Endothelial cell of umbilical vein (primary cell): Measurements from ENCODE around the gene MEOX2. TPM values are rescaled to one million over a fixed set of nuclear protein-coding genes. Genes with fewer than 3 reads are reported as not detected.

Source experiments
- BruUV-seq: library from RNA; stranded (reverse); fragments of 400-500 nt; replicated peaks from 2 replicates; lab custom pipeline; 2021; lab: Mats Ljungman, UMichigan
- CTCF ChIA-PET: fragments of 300-600, 350-600 bp; sonication (Branson Sonifier 250); formaldehyde crosslinking; loops from one replicate; lab custom pipeline; 2021; ENCODE audit warnings: antibody characterized with exemption, inconsistent platforms; lab: Charles Lee
- POLR2A ChIA-PET: fragments of 300-600, 350-600 bp; sonication (Branson Sonifier 250); formaldehyde crosslinking; loops from one replicate; lab custom pipeline; 2021; ENCODE audit warnings: antibody characterized with exemption, inconsistent platforms; lab: Charles Lee
- DNase-seq: peaks from one replicate; pipeline ENCODE4 v3.0.0-alpha.2; 2011; ENCODE audit warnings: low read depth, low spot score
- FAIRE-seq: peaks from 2 replicates; lab custom pipeline; 2011; peaks lifted over from hg19 to GRCh38; lab: Jason Lieb, UNC
- H2AFZ ChIP-seq: 2 replicates; pipeline ENCODE4 v1.6.0; 2012; ENCODE audit warnings: low read depth, low read length, control low read depth, inconsistent platforms
- H3K27ac ChIP-seq: 2 replicates; pipeline ENCODE4 v1.5.1; 2011; ENCODE audit warnings: low read depth, mild to moderate bottlenecking, control low read depth, low read length, moderate library complexity; ENCODE audit not compliant: insufficient read depth
- H3K27me3 ChIP-seq, 2 experiments: 2 replicates each; pipeline versions ENCODE4 v1.6.0 to v1.6.1; 2011; ENCODE audit warnings: low read length in 2 of 2, mixed read lengths in 1 of 2; ENCODE audit not compliant: control insufficient read depth in 2 of 2, insufficient read depth in 2 of 2
- H3K36me3 ChIP-seq, 2 experiments: 2 replicates in 1 of 2; 3 replicates in 1 of 2; pipeline ENCODE4 v1.5.1; 2011; ENCODE audit warnings: low read length in 2 of 2, mild to moderate bottlenecking in 1 of 2, moderate library complexity in 1 of 2; ENCODE audit not compliant: control insufficient read depth in 2 of 2, insufficient read depth in 2 of 2; ENCODE audit errors: extremely low read depth in 1 of 2
- H3K4me1 ChIP-seq: 3 replicates; pipeline ENCODE4 v1.5.1; 2011; ENCODE audit warnings: mild to moderate bottlenecking, low read length; ENCODE audit not compliant: control insufficient read depth, insufficient read depth; ENCODE audit errors: extremely low read depth
- H3K4me2 ChIP-seq: 2 replicates; pipeline ENCODE4 v1.6.1; 2011; ENCODE audit warnings: low read length, control low read depth, mixed read lengths; ENCODE audit not compliant: insufficient read depth
- H3K4me3 ChIP-seq, 3 experiments: fragments of 200-600 bp in 1 of 3; sonication (generic), shearing (Covaris generic) in 1 of 3; replicated peaks in 1 of 3; 2 replicates each; pipeline ENCODE4 v1.5.1; 2011 to 2016; ENCODE audit warnings: control low read depth in 3 of 3, low read length in 3 of 3, mild to moderate bottlenecking in 2 of 3, inconsistent platforms in 1 of 3, low read depth in 1 of 3, moderate library complexity in 1 of 3; ENCODE audit not compliant: insufficient read depth in 1 of 3
- H3K79me2 ChIP-seq: 2 replicates; pipeline ENCODE4 v1.6.0; 2012; ENCODE audit warnings: low read length, inconsistent platforms; ENCODE audit not compliant: control insufficient read depth, insufficient read depth
- H3K9ac ChIP-seq: replicated peaks from 2 replicates; pipeline ENCODE3; 2011; ENCODE audit warnings: low read length, control low read depth; ENCODE audit not compliant: insufficient read depth; ENCODE audit errors: extremely low read depth
- H3K9me1 ChIP-seq: replicated peaks from 3 replicates; pipeline ENCODE4 v1.6.0; 2011; ENCODE audit warnings: mild to moderate bottlenecking, low read length; ENCODE audit not compliant: control insufficient read depth, insufficient read depth; ENCODE audit errors: extremely low read depth
- H3K9me3 ChIP-seq: replicated peaks from 2 replicates; pipeline ENCODE4 v1.5.1; 2012; ENCODE audit warnings: low read length, inconsistent platforms; ENCODE audit not compliant: control insufficient read depth, insufficient read depth
- H4K20me1 ChIP-seq: replicated peaks from 2 replicates; pipeline ENCODE3; 2011; ENCODE audit warnings: mild to moderate bottlenecking, low read length; ENCODE audit not compliant: control insufficient read depth, insufficient read depth; ENCODE audit errors: extremely low read depth
- CTCF ChIP-seq, 2 donors: IDR thresholded peaks; 1 replicate in 1 of 2; 2 replicates in 1 of 2; pipeline ENCODE4 v1.5.1; 2011; ENCODE audit warnings: low read length in 2 of 2, mild to moderate bottlenecking in 2 of 2, moderate library complexity in 2 of 2, control low read depth in 1 of 2, inconsistent platforms in 1 of 2, low read depth in 1 of 2; ENCODE audit not compliant: insufficient read depth in 1 of 2; ENCODE audit errors: extremely low read depth in 1 of 2
- FOS ChIP-seq: IDR thresholded peaks from 2 replicates; pipeline ENCODE4 v1.6.1; 2011; ENCODE audit warnings: mild to moderate bottlenecking, low read length, moderate library complexity, borderline replicate concordance; ENCODE audit not compliant: insufficient read depth
- JUN ChIP-seq: IDR thresholded peaks from 2 replicates; pipeline ENCODE4 v1.6.1; 2011; ENCODE audit warnings: borderline replicate concordance, low read depth; ENCODE audit not compliant: insufficient read length, insufficient read depth
- POLR2AphosphoS5 ChIP-seq: IDR thresholded peaks from 2 replicates; pipeline ENCODE4 v1.6.1; 2012; ENCODE audit warnings: low read depth, mild to moderate bottlenecking, control low read depth, low read length, moderate library complexity; ENCODE audit not compliant: insufficient read depth
- dilution Hi-C: fragments of 300-500 bp; cut with MboI; formaldehyde crosslinking; loops from one replicate; pipeline ENCODE4 v1.15.0; 2019; ENCODE audit warnings: low sequenced_read_pairs; ENCODE audit not compliant: extremely low pct_ligation_motif_present
- intact Hi-C: fragments of 100-400 bp; cut with micrococcal nuclease; formaldehyde crosslinking; loops from one replicate; pipeline ENCODE4 v1.10.0; 2022
- polyA plus RNA-seq, 4 experiments: library from polyadenylated mRNA; depleted of rRNA in 3 of 4; stranded (reverse) in 3 of 4; unstranded in 1 of 4; fragments of >200 nt; gene quantifications; 2 replicates each; pipeline versions ENCODE4 v1.2.1 to v1.2.3, GENCODE V29; 2011 to 2012; ENCODE audit warnings: missing spikeins in 1 of 4
- total RNA-seq: library from RNA; stranded (reverse); gene quantifications from 2 replicates; pipeline ENCODE4 v1.2.3, GENCODE V29; 2021

Gene MEOX2
- total and polyA plus RNA-seq, 2 donors (not counting 3 experiments of a cell fraction or from before 2014, with no cell fraction given): 11.6 to 45.1 TPM

DNA sequence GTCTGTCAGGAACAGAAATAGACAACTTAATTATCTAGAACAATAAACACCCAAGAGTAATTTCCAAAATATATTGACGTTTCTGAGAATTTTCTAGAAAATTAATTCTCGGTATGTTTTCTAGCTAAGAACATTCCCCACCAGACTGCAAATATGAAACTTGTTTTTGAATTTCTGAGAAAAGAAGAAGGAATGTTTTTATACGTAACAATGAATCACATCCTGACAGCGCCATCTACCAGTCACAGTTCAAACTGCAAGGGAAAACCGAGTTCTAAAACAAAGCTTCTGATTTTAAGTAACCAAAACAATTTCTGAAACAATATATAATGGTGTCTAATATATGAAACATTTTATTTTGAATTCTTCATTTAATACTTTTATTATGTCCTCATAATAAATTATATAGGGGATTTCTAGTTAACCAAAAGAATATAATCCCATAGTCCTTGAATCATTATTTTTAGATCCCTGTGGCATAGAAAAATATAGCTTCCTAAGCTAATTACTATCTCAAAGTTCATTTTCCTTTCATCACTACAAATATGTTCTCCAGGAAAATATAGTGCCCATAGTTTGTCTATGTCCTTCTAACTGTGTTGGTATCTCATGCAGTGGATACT lies 34.5 kb upstream of the MEOX2 start:
- FAIRE-seq (peak; percentile 89), DNase-seq (peak; percentile 84)
- Histone ChIP-seq H3K4me2 (peak overlapping the region; percentile 38), H3K4me3 (no peak overlapping the region), H3K27me3 (no peaks in the 10 kb centered on the region), H3K9ac (peak overlapping the region; percentile 1), H3K9me3 (no peaks in the 10 kb centered on the region), H2AFZ (peak overlapping the region; percentile 74), H3K79me2 (no peaks in the 10 kb centered on the region), H3K4me1 (peaks cover 17% of the 10 kb centered on the region), H3K36me3 (no peaks in the 10 kb centered on the region), H4K20me1 (no peaks in the 10 kb centered on the region), H3K27ac (peak overlapping the region; percentile 11), H3K9me1 (no peaks in the 10 kb centered on the region)
- TF ChIP-seq POLR2AphosphoS5 (no peak), JUN (peak; percentile 25), CTCF (IDR thresholded peaks at IDR 0.05; ENCODE audit: extremely low read depth in 1 of 2, insufficient read depth in 1 of 2, low read depth in 1 of 2, low read length in 2 of 2) (peak; percentile 50 to 52), FOS (peak; percentile 16)
- BruUV-seq: no TSS peak
- ChIA-PET POLR2A (no interaction called here), CTCF (interaction anchor here (0.6 to 4.1 kb wide), 112 partner anchors 9 to 1023 kb away, joined by 3 to 107 read pairs (median 4); partner anchors contain the start of gene MEOX2)
- dilution Hi-C loops: loop anchor here (25.0 kb wide), 2 partner anchors 159 to 409 kb away; partner anchors contain the start of gene AGMO
- intact Hi-C loops: loop anchor here (1.0 to 5.0 kb wide), 8 partner anchors 35 to 416 kb away; partner anchors contain the start of genes AGMO and MEOX2
